Mammary epithelial cell (primary cell): Measurements from ENCODE around the gene TUBB4A.

Experiments
- EZH2 ChIP-seq: IDR thresholded peaks from 2 replicates; pipeline ENCODE4 v1.6.1; 2012; ENCODE audit warnings: low read length, inconsistent platforms, borderline replicate concordance
- TF ChIP-seq, protein P1 (sequence below), 2 donors: IDR thresholded peaks in 1 of 2; conservative IDR thresholded peaks in 1 of 2; 2 replicates each; pipeline ENCODE4 v1.5.1; 2011 to 2012; ENCODE audit warnings: inconsistent platforms in 2 of 2, low read length in 2 of 2, mild to moderate bottlenecking in 2 of 2, control low read depth in 1 of 2, low read depth in 1 of 2; ENCODE audit not compliant: insufficient read depth in 1 of 2; ENCODE audit errors: extremely low read depth in 1 of 2

DNA sequence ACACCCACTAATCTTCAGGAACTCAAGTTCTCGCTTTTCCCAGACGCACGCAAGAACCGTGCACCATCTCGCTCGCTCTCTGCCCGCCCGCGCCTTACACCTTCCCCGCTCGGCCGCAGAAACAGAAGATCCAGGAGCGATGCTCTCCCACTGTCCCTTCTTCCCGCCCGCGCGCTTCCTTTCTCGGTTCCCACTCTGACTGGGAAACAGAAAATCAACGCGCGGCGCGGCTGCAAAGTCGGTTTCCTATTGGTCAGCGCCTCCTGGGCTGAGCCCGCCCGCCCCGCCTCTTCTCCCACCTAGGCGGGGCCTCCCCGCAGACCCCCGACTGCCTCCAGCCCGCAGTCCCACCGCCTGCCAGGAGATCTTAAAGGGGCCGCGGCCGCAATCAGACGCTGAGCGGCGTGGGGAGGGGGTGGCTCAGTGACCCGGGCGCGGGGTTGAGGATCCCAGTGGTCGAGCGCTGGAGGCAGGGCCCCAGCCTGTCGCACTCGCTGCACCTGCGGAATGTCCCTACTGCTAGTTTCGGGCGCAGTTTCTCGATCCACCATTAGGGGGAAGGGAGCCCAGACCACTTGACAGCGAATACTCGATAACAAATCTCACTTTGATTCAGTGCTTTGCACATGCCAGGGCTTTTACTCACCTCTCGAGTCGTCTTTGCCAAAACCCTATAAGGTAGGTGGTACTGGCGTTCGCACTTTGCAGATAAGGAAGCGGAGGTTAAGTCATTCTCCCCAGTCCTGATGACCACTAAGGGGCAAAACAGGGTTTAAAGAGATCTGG is 41.8 kb downstream of the TUBB4A start:
- TF ChIP-seq, protein P1, sequence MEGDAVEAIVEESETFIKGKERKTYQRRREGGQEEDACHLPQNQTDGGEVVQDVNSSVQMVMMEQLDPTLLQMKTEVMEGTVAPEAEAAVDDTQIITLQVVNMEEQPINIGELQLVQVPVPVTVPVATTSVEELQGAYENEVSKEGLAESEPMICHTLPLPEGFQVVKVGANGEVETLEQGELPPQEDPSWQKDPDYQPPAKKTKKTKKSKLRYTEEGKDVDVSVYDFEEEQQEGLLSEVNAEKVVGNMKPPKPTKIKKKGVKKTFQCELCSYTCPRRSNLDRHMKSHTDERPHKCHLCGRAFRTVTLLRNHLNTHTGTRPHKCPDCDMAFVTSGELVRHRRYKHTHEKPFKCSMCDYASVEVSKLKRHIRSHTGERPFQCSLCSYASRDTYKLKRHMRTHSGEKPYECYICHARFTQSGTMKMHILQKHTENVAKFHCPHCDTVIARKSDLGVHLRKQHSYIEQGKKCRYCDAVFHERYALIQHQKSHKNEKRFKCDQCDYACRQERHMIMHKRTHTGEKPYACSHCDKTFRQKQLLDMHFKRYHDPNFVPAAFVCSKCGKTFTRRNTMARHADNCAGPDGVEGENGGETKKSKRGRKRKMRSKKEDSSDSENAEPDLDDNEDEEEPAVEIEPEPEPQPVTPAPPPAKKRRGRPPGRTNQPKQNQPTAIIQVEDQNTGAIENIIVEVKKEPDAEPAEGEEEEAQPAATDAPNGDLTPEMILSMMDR (conservative IDR thresholded peaks at IDR 0.05 in 1 of 2, IDR thresholded peaks at IDR 0.05 in 1 of 2; ENCODE audit: extremely low read depth in 1 of 2, insufficient read depth in 1 of 2, low read depth in 1 of 2, low read length in 2 of 2), result peak; percentile 36 to 46
- no peak for TF ChIP-seq EZH2
